ENCODE data around the gene CALR3.
"Not testable (repeated sequence)": the region's sequence is repeated elsewhere in the genome, so short reads cannot be mapped to it uniquely, and the experiment has no call there.

Gene CALR3

DNA sequence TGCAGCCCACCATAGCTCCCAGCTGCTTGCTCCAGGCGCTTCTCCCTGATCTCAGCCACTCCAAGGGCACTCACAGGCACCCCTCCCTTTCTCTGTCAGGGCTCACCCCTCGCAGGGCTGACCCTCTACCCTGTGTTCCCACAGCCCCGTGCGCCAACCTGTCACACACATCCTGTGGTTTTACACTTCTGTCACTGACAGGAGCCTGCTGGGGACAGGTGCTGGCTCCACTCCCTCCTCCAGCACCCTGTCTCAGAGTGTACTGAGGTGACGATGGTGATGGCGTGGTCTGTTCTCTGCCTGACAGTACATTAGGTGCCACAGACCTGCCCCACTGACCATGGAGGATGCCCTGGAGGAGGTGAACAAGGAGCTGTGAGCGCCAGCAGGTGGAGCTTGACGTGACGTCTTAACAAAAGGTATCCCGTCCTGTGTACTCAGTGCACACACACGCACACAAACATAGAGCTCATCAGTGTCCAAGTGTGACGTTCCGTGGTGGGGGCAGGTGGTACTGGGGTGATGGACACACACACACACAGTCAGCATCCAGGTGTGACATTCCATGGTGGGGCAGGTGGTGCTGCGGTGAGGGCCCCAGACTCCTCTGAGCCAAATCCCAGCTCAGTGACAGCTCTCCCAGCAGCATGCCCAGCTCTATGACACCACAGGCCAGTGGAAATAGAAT lies 21.1 kb upstream of the CALR3 start:
- TF ChIP-seq, protein P1, sequence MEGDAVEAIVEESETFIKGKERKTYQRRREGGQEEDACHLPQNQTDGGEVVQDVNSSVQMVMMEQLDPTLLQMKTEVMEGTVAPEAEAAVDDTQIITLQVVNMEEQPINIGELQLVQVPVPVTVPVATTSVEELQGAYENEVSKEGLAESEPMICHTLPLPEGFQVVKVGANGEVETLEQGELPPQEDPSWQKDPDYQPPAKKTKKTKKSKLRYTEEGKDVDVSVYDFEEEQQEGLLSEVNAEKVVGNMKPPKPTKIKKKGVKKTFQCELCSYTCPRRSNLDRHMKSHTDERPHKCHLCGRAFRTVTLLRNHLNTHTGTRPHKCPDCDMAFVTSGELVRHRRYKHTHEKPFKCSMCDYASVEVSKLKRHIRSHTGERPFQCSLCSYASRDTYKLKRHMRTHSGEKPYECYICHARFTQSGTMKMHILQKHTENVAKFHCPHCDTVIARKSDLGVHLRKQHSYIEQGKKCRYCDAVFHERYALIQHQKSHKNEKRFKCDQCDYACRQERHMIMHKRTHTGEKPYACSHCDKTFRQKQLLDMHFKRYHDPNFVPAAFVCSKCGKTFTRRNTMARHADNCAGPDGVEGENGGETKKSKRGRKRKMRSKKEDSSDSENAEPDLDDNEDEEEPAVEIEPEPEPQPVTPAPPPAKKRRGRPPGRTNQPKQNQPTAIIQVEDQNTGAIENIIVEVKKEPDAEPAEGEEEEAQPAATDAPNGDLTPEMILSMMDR (IDR thresholded peaks at IDR 0.05; ENCODE audit: unreplicated experiment in 3 of 3) = no peak
- no peaks in the 10 kb centered on the region for H3K9me3 Mint-ChIP-seq
- H3K4me3 Mint-ChIP-seq = no peak overlapping the region
- H3K27me3 Mint-ChIP-seq (ENCODE audit: low read depth) = no peaks in the 10 kb centered on the region
- no peak overlapping the region for H3K27ac Mint-ChIP-seq
- H3K4me1 Mint-ChIP-seq = no peaks in the 10 kb centered on the region
- H3K36me3 Mint-ChIP-seq (ENCODE audit: low read depth) = peaks cover 40% of the 10 kb centered on the region

DNA sequence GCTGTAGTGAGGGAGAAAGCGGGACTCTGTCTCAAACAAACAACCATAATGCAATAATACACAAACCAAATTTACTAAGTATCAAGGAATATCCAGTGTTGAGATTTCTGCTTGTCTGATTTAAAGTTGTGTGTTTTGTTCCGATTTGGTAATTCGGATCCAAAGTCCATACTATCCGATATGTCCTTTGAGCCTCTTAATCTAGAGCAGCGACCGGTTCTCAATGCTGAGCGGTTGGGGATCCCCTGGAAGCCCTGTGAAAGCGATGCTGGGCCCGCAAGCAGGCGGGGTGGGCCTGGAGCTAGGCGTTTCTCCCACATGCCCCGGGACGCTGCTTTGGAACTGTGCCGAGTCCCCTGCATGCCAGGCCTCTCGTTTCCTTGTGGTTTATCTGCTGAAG lies 20.4 kb upstream of the CALR3 start:
- Mint-ChIP-seq H3K27ac (no peak overlapping the region), H3K36me3 (ENCODE audit: low read depth) (peaks cover 45% of the 10 kb centered on the region), H3K4me3 (no peak overlapping the region), H3K9me3 (no peaks in the 10 kb centered on the region), H3K27me3 (ENCODE audit: low read depth) (no peaks in the 10 kb centered on the region), H3K4me1 (no peaks in the 10 kb centered on the region)
- TF ChIP-seq, protein P1 (IDR thresholded peaks at IDR 0.05; ENCODE audit: unreplicated experiment in 3 of 3) = no peak

DNA sequence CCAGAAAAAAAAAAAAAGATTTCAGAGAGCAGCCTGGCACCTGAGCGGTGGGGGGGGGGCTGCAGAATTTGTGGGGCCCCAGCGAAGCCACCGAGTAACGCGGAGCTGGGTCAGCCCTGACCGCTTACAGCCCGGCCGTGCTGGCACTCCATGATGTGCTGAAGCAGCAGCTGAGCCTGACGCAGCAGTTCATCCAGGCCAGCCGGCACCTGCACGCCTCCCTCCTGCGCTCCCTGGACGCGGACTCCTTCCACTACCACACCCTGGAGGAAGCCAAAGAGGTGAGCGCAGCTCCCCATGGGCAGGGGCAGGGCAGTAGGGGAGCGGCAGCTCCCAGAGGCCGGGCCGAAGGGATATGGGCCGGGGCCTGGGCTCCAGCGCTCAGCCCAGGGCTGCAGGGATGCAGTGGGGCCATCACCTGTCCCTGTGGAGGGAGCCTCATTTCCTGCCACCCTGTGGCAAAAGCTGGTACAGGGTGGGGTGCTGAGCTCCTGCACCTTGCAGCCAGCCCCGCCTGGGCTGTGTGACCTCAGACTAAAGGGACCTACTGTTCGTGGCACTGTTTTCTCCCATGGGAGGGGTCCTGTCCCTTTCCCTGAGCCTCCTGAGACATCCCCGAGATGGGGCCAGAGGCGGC lies 18.5 kb upstream of the CALR3 start:
- Mint-ChIP-seq H3K27me3 (ENCODE audit: low read depth) (no peaks in the 10 kb centered on the region), H3K4me1 (no peaks in the 10 kb centered on the region), H3K36me3 (ENCODE audit: low read depth) (peaks cover 41% of the 10 kb centered on the region), H3K27ac (no peak overlapping the region), H3K4me3 (no peak overlapping the region), H3K9me3 (no peaks in the 10 kb centered on the region)
- TF ChIP-seq, protein P1 (IDR thresholded peaks at IDR 0.05; ENCODE audit: unreplicated experiment in 3 of 3) = no peak

DNA sequence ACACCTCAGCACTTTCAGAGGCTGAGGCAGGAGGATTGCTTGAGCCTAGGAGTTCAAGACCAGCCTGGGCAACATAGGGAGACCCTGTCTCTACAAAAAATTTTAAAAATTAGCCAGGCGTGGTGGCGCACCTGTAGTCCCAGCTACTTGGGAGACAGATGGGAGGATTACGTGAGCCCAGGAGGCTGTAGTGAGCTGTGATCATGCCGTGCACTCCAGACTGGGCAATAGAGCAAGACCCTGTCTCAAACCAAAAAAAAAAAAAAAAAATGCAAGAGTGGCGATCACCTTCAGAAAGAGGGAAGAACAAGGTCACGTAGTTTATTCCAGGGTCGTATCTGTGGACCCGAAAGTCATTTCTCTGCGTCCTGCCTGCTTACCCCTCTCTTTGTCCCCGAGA lies 16.6 kb upstream of the CALR3 start:
- H3K9me3 Mint-ChIP-seq; H3K4me1 Mint-ChIP-seq; H3K4me3 Mint-ChIP-seq; H3K27ac Mint-ChIP-seq; H3K27me3 Mint-ChIP-seq (ENCODE audit: low read depth): not testable (repeated sequence)
- H3K36me3 Mint-ChIP-seq (ENCODE audit: low read depth) = peaks cover 31% of the 10 kb centered on the region

DNA sequence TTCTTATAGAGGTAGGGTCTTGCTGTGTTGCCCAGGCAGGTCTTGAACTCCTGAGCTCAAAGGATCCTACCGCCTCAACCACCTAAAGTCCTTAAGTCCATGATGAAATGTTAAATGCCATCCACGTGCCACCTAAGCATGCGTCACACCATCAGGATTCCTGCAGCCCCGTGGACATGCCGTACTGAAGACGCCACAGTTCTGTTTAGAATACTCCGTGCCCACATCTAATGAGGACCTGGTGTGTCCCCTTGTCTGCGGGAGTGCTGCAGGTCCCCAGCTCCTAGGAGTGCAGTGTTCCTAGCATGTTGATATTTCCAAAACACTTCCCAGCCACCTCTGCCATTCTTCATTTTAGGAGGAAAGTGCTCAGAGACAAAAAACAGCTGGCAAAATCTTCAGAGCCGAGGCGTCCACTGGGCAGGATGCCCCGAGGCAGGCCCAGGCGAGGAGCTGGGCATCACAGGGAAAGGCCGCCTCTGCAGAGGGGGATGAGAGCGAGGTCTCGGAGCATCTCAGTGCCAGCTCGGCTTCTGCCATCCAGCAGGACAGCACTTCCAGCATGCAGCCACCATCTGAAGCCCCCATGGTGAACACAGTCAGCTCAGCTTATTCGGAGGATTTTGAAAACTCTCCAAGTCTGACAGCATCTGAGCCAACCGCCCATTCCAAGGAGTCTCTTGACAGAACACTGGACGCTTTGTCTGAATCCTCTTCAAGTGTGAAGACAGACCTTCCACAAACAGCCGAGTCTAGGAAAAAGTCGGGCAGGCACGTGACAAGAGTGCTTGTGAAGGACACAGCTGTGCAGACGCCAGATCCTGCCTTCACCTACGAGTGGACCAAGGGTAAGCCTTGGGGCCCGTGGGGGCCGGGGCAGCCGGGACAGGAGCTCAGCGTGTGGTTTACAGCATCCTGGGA lies 13.4 kb upstream of the CALR3 start:
- H3K36me3 Mint-ChIP-seq (ENCODE audit: low read depth) = peaks cover 27% of the 10 kb centered on the region
- H3K27me3 Mint-ChIP-seq (ENCODE audit: low read depth) = no peaks in the 10 kb centered on the region
- H3K4me3 Mint-ChIP-seq = no peak overlapping the region
- no peak overlapping the region for H3K27ac Mint-ChIP-seq
- no peaks in the 10 kb centered on the region for H3K4me1 Mint-ChIP-seq
- no peaks in the 10 kb centered on the region for H3K9me3 Mint-ChIP-seq
- TF ChIP-seq, protein P1 (IDR thresholded peaks at IDR 0.05; ENCODE audit: unreplicated experiment in 3 of 3) = no peak

DNA sequence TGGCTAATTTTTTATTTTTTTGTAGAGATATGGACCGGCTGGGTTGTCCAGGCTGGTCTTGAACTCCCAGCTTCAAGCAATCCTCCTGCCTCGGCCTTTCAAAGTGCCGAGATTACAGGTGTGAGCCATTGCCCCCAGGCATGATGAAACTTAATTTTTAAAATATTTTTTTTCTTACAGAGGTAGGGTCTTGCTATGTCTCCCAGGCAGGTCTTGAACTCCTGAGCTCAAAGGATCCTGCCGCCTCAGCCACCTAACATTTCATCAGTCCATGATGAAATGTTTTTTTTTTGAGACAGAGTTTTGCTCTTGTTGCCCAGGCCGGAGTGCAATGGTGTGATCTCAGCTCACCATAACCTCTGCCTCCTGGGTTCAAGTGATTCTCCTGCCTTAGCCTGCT lies 12.6 kb upstream of the CALR3 start:
- TF ChIP-seq, protein P1 (IDR thresholded peaks at IDR 0.05; ENCODE audit: unreplicated experiment in 3 of 3) = no peak
- no peak overlapping the region for H3K27ac Mint-ChIP-seq
- no peaks in the 10 kb centered on the region for H3K4me1 Mint-ChIP-seq
- no peaks in the 10 kb centered on the region for H3K27me3 Mint-ChIP-seq (ENCODE audit: low read depth)
- peaks cover 27% of the 10 kb centered on the region for H3K36me3 Mint-ChIP-seq (ENCODE audit: low read depth)
- H3K4me3 Mint-ChIP-seq = no peak overlapping the region
- H3K9me3 Mint-ChIP-seq = no peaks in the 10 kb centered on the region
